H9 (cell line): Measurements from ENCODE around the gene NPAS1. TPM values are rescaled to one million over a fixed set of nuclear protein-coding genes. Genes with fewer than 3 reads are reported as not detected.

Experiments
- DNase-seq: peaks from one replicate; pipeline ENCODE4 v3.0.0-alpha.2; 2017
- H2AFZ ChIP-seq: one replicate; pipeline ENCODE4 v1.6.1; 2013; ENCODE audit warnings: mild to moderate bottlenecking, low read length, control low read depth, moderate library complexity
- H2AK5ac ChIP-seq: 2 replicates; pipeline ENCODE4 v1.6.1; 2013; ENCODE audit warnings: low read length, control low read depth, mixed read lengths; ENCODE audit not compliant: insufficient read length
- H2BK120ac ChIP-seq: one replicate; pipeline ENCODE4 v1.6.1; 2013; ENCODE audit warnings: low read depth, mild to moderate bottlenecking, low read length, control low read depth, inconsistent platforms; ENCODE audit not compliant: poor library complexity, severe bottlenecking
- H2BK12ac ChIP-seq: 2 replicates; pipeline ENCODE4 v1.6.1; 2013; ENCODE audit warnings: low read length, control low read depth, mixed read lengths, low read depth; ENCODE audit not compliant: insufficient read length
- H2BK15ac ChIP-seq: 2 replicates; pipeline ENCODE4 v1.6.1; 2013; ENCODE audit warnings: low read depth, low read length, control low read depth
- H2BK20ac ChIP-seq: one replicate; pipeline ENCODE4 v1.6.1; 2013; ENCODE audit warnings: low read depth, mild to moderate bottlenecking, low read length, control low read depth, inconsistent platforms; ENCODE audit not compliant: poor library complexity, severe bottlenecking
- H2BK5ac ChIP-seq: 2 replicates; pipeline ENCODE4 v1.6.1; 2013; ENCODE audit warnings: low read length, control low read depth, mixed read lengths; ENCODE audit not compliant: insufficient read length
- H3K14ac ChIP-seq: 2 replicates; pipeline ENCODE4 v1.6.1; 2013; ENCODE audit warnings: low read length, control low read depth; ENCODE audit not compliant: insufficient read depth
- H3K18ac ChIP-seq: 2 replicates; pipeline ENCODE4 v1.6.1; 2013; ENCODE audit warnings: low read depth, mild to moderate bottlenecking, mixed read lengths, low read length, control low read depth; ENCODE audit not compliant: insufficient read length
- H3K23ac ChIP-seq: 2 replicates; pipeline ENCODE4 v1.6.1; 2013; ENCODE audit warnings: low read length, control low read depth, mixed read lengths, low read depth; ENCODE audit not compliant: insufficient read length
- H3K23me2 ChIP-seq: 2 replicates; pipeline ENCODE4 v1.6.1; 2013; ENCODE audit warnings: low read depth, mild to moderate bottlenecking, mixed read lengths, low read length, control low read depth; ENCODE audit not compliant: insufficient read length, poor library complexity, severe bottlenecking
- H3K27ac ChIP-seq: 2 replicates; pipeline ENCODE4 v1.5.1; 2013; ENCODE audit warnings: low read length, control low read depth, mixed read lengths, low read depth; ENCODE audit not compliant: insufficient read length
- H3K27me3 ChIP-seq: 2 replicates; pipeline ENCODE4 v1.6.1; 2013; ENCODE audit warnings: low read length, control low read depth, inconsistent platforms; ENCODE audit not compliant: insufficient read depth
- H3K4ac ChIP-seq: 2 replicates; pipeline ENCODE4 v1.6.1; 2013; ENCODE audit warnings: low read depth, mild to moderate bottlenecking, control low read depth, inconsistent platforms, low read length, moderate library complexity
- H3K4me1 ChIP-seq: 2 replicates; pipeline ENCODE4 v1.6.1; 2013; ENCODE audit warnings: low read length, control low read depth, inconsistent platforms; ENCODE audit not compliant: insufficient read depth
- H3K4me2 ChIP-seq: 2 replicates; pipeline ENCODE4 v1.6.1; 2013; ENCODE audit warnings: low read length, control low read depth, mixed read lengths; ENCODE audit not compliant: insufficient read length, insufficient read depth
- H3K56ac ChIP-seq: 2 replicates; pipeline ENCODE4 v1.6.1; 2013; ENCODE audit warnings: low read depth, mild to moderate bottlenecking, mixed read lengths, low read length, control low read depth; ENCODE audit not compliant: insufficient read length
- H3K79me1 ChIP-seq: 2 replicates; pipeline ENCODE4 v1.6.1; 2013; ENCODE audit warnings: low read depth, mild to moderate bottlenecking, moderate library complexity, low read length, control low read depth, inconsistent platforms; ENCODE audit not compliant: insufficient read depth, poor library complexity, severe bottlenecking
- H3K79me2 ChIP-seq: 2 replicates; pipeline ENCODE4 v1.6.1; 2013; ENCODE audit warnings: low read length, control low read depth, inconsistent platforms; ENCODE audit not compliant: insufficient read depth
- H3K9ac ChIP-seq: 2 replicates; pipeline ENCODE4 v1.6.1; 2013; ENCODE audit warnings: low read length, control low read depth, mixed read lengths; ENCODE audit not compliant: insufficient read length; ENCODE audit errors: extremely low read depth
- H3K9me3 ChIP-seq: one replicate; pipeline ENCODE4 v1.6.1; 2013; ENCODE audit warnings: low read depth, low read length, inconsistent platforms; ENCODE audit not compliant: control insufficient read depth
- H3T11ph ChIP-seq: one replicate; pipeline ENCODE4 v1.6.1; 2013; ENCODE audit warnings: mild to moderate bottlenecking, low read length, control low read depth, inconsistent platforms
- H4K20me1 ChIP-seq: one replicate; pipeline ENCODE4 v1.6.1; 2013; ENCODE audit not compliant: control insufficient read depth, insufficient read length, insufficient read depth
- H4K5ac ChIP-seq: 2 replicates; pipeline ENCODE4 v1.6.1; 2013; ENCODE audit warnings: low read depth, mild to moderate bottlenecking, mixed read lengths, low read length, control low read depth; ENCODE audit not compliant: insufficient read length
- H4K8ac ChIP-seq: replicated peaks from 2 replicates; pipeline ENCODE4 v1.6.1; 2013; ENCODE audit warnings: low read length, control low read depth, mixed read lengths, low read depth; ENCODE audit not compliant: insufficient read length
- H4K91ac ChIP-seq: 2 replicates; pipeline ENCODE4 v1.6.1; 2013; ENCODE audit warnings: low read depth, mild to moderate bottlenecking, moderate library complexity, mixed read lengths, low read length, control low read depth; ENCODE audit not compliant: insufficient read length
- H3K27ac Mint-ChIP-seq, 3 experiments: 2 replicates in 2 of 3; 3 replicates in 1 of 3; pipeline ENCODE4 v1.8.0; 2020 to 2021; ENCODE audit warnings: mixed read lengths in 3 of 3, mild to moderate bottlenecking in 1 of 3, moderate library complexity in 1 of 3
- H3K27me3 Mint-ChIP-seq: 2 replicates; pipeline ENCODE4 v1.8.0; 2021; ENCODE audit warnings: low read depth, mild to moderate bottlenecking, moderate library complexity, mixed read lengths
- H3K36me3 Mint-ChIP-seq, 3 experiments: 2 replicates in 2 of 3; 3 replicates in 1 of 3; pipeline ENCODE4 v1.8.0; 2020 to 2021; ENCODE audit warnings: low read depth in 3 of 3, mixed read lengths in 3 of 3; ENCODE audit not compliant: insufficient read depth in 1 of 3
- H3K4me1 Mint-ChIP-seq, 2 experiments: 2 replicates each; pipeline ENCODE4 v1.8.0; 2020; ENCODE audit warnings: mixed read lengths in 2 of 2
- H3K4me3 Mint-ChIP-seq, 2 experiments: 2 replicates in 1 of 2; 3 replicates in 1 of 2; pipeline ENCODE4 v1.8.0; 2020 to 2021; ENCODE audit warnings: mild to moderate bottlenecking in 2 of 2, mixed read lengths in 2 of 2, moderate library complexity in 1 of 2
- H3K9me3 Mint-ChIP-seq, 2 experiments: 2 replicates in 1 of 2; 3 replicates in 1 of 2; pipeline ENCODE4 v1.8.0; 2020; ENCODE audit warnings: mild to moderate bottlenecking in 2 of 2, mixed read lengths in 2 of 2, moderate library complexity in 1 of 2
- CTCF ChIP-seq: fragments of 200-600 bp; sonication (generic); conservative IDR thresholded peaks from 3 replicates; pipeline ENCODE4 v1.8.0; 2021; ENCODE audit warnings: antibody characterized with exemption, mild to moderate bottlenecking
- WGBS: extraction: QIAGEN DNeasy Blood & Tissue Kit; methylation state at CpG from one replicate; pipeline ENCODE4 v1.1.7; 2013; ENCODE audit warnings: missing lambda C conversion rate, low lambda C conversion rate, mixed read lengths; ENCODE audit not compliant: insufficient read length; ENCODE audit errors: extremely low coverage; 5-methylcytosine and 5-hydroxymethylcytosine counted together
- total RNA-seq: library from RNA; stranded (reverse); gene quantifications from 2 replicates; pipeline ENCODE4 v1.2.1, GENCODE V29; 2021

Gene NPAS1
- total RNA-seq, 1 experiment from 2014 or later: 17.8 TPM

GRCh38 chr19:46970815-46971214 lies 48.8 kb upstream of the NPAS1 start:
- Mint-ChIP-seq H3K9me3 (no peaks in the 10 kb centered on the region), H3K27ac (no peak overlapping the region), H3K4me3 (no peak overlapping the region), H3K27me3 (no peaks in the 10 kb centered on the region), H3K4me1 (peaks cover 7 to 12% of the 10 kb centered on the region in 2 experiments), H3K36me3 (peaks cover 0 to 3% (median 2%) of the 10 kb centered on the region in 3 experiments; a peak in 3 of 7 replicates)
- Histone ChIP-seq H2BK12ac (no peak overlapping the region), H3K18ac (no peak overlapping the region), H3K79me1 (no peaks in the 10 kb centered on the region), H3T11ph (no peak overlapping the region), H4K20me1 (no peaks in the 10 kb centered on the region), H3K56ac (no peak overlapping the region), H3K9me3 (no peaks in the 10 kb centered on the region), H2BK15ac (no peak overlapping the region), H4K5ac (no peak overlapping the region), H3K4ac (no peak overlapping the region), H3K4me1 (no peaks in the 10 kb centered on the region), H3K79me2 (no peaks in the 10 kb centered on the region), H3K23me2 (no peaks in the 10 kb centered on the region), H3K23ac (no peak overlapping the region), H2BK120ac (no peak overlapping the region), H3K4me2 (no peak overlapping the region), H3K27me3 (no peaks in the 10 kb centered on the region), H2BK20ac (no peak overlapping the region), H3K27ac (no peak overlapping the region), H4K91ac (no peak overlapping the region), H3K14ac (no peak overlapping the region), H2AFZ (no peak overlapping the region), H2BK5ac (no peak overlapping the region), H4K8ac (no peak overlapping the region), H3K9ac (no peak overlapping the region), H2AK5ac (no peak overlapping the region)
- no peak for TF ChIP-seq CTCF
- no CpG with 5 or more reads among the region's 9 CpGs for WGBS
- no peak for DNase-seq
